Measurements from ENCODE around the gene MRPL46.

DNA sequence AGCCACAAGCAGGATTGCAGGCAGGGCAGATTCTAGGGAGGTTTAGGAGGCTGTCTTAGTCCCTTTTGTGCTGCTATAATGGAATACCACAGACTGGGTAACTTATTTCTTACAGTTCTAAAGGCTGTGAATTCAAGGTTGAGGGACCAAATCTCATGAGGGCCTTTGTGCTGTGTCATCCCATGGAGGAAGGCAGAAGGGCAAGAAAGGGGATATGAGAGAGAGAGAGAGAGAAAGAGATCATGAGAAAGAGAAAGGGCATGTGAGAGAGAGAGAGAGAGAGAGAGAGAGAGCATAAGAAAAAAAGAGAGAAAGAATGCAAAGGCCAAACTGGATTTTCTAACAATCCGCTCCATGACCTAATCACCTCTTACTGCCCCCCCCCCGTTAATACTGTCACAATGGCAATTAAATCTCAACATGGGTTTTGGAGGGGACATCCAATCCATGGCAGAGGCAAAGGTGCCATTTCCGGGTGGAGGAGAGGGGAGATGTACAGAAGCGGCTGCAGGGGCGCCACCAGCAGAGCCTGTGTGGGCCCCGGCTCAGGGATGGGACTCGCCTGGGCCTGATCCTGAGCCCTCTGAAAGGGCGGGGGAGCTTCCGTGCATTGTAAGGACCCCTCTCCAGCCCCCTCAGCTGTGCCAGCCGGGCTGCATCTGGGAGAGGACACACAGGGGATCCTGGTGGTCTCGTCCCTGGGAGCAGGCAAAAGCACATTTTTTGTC, 20.8 kb upstream of the MRPL46 start:
- TF ChIP-seq, protein P1, sequence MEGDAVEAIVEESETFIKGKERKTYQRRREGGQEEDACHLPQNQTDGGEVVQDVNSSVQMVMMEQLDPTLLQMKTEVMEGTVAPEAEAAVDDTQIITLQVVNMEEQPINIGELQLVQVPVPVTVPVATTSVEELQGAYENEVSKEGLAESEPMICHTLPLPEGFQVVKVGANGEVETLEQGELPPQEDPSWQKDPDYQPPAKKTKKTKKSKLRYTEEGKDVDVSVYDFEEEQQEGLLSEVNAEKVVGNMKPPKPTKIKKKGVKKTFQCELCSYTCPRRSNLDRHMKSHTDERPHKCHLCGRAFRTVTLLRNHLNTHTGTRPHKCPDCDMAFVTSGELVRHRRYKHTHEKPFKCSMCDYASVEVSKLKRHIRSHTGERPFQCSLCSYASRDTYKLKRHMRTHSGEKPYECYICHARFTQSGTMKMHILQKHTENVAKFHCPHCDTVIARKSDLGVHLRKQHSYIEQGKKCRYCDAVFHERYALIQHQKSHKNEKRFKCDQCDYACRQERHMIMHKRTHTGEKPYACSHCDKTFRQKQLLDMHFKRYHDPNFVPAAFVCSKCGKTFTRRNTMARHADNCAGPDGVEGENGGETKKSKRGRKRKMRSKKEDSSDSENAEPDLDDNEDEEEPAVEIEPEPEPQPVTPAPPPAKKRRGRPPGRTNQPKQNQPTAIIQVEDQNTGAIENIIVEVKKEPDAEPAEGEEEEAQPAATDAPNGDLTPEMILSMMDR (conservative IDR thresholded peaks at IDR 0.05; ENCODE audit: low read length), result no peak
- no peak for TF ChIP-seq EZH2phosphoT487 (IDR thresholded peaks at IDR 0.05; ENCODE audit: borderline replicate concordance)

Measured in Loucy (cell line).